ENCODE data around the gene CPTP.

CPTP gene

GRCh38 chr1:1321477-1321876 is 3.1 kb upstream of the CPTP start:
- Histone ChIP-seq H3K27ac (ENCODE audit: low read depth, low read length) (no peak overlapping the region), H3K4me1 (ENCODE audit: control insufficient read depth, low read length) (peaks cover 26% of the 10 kb centered on the region), H3K4me2 (ENCODE audit: low read length) (no peak overlapping the region), H3K4me3 (ENCODE audit: low read length) (no peak overlapping the region), H4K20me1 (ENCODE audit: control insufficient read depth, insufficient read depth, low read depth, low read length) (peaks cover 18% of the 10 kb centered on the region), H3F3A (ENCODE audit: control insufficient read depth, insufficient read depth) (peaks cover 9% of the 10 kb centered on the region; the same call in 1 of the 2 replicates), H3K79me2 (ENCODE audit: control insufficient read depth, low read length) (peaks cover 66% of the 10 kb centered on the region), H3K9me2 (replicated peaks; ENCODE audit: control insufficient read depth, low read length) (no peaks in the 10 kb centered on the region), H3K36me3 (ENCODE audit: control insufficient read depth, low read length) (peaks cover 53% of the 10 kb centered on the region), H3K9me3 (ENCODE audit: control insufficient read depth, insufficient read depth, low read length) (no peaks in the 10 kb centered on the region), H3K27me3 (ENCODE audit: control insufficient read depth, low read length) (no peaks in the 10 kb centered on the region)
- TF ChIP-seq, protein P1, sequence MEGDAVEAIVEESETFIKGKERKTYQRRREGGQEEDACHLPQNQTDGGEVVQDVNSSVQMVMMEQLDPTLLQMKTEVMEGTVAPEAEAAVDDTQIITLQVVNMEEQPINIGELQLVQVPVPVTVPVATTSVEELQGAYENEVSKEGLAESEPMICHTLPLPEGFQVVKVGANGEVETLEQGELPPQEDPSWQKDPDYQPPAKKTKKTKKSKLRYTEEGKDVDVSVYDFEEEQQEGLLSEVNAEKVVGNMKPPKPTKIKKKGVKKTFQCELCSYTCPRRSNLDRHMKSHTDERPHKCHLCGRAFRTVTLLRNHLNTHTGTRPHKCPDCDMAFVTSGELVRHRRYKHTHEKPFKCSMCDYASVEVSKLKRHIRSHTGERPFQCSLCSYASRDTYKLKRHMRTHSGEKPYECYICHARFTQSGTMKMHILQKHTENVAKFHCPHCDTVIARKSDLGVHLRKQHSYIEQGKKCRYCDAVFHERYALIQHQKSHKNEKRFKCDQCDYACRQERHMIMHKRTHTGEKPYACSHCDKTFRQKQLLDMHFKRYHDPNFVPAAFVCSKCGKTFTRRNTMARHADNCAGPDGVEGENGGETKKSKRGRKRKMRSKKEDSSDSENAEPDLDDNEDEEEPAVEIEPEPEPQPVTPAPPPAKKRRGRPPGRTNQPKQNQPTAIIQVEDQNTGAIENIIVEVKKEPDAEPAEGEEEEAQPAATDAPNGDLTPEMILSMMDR (IDR thresholded peaks at IDR 0.05; ENCODE audit: low read depth, low read length, poor library complexity, severe bottlenecking) = no peak
- no peak for TF ChIP-seq EZH2phosphoT487 (IDR thresholded peaks at IDR 0.05; ENCODE audit: borderline replicate concordance, low read length)

DNA sequence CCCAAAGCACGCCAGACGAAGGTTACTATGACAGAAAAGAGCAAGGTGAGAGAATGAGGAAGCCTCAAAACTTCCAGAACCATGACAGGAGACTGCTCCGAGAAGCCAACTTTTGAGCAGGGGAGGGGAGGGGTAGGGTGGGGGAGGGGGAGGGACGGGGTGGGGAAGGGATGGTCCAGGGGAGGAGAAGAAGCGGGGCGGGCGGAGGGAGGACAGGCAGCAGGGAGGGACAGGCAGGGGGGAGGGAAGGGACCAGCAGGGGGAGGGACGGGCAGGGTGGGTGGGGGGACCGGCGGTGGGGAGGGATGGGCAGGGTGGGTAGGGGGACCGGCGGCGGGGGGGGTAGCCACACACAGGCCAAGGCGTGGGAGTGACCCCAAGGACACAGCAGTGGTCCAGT is 2.2 kb upstream of the CPTP start:
- Histone ChIP-seq H3F3A (ENCODE audit: control insufficient read depth, insufficient read depth) (peaks cover 9% of the 10 kb centered on the region; the same call in 1 of the 2 replicates), H3K27ac (ENCODE audit: low read depth, low read length) (no peak overlapping the region), H4K20me1 (ENCODE audit: control insufficient read depth, insufficient read depth, low read depth, low read length) (peaks cover 18% of the 10 kb centered on the region), H3K9me2 (replicated peaks; ENCODE audit: control insufficient read depth, low read length) (no peaks in the 10 kb centered on the region), H3K4me1 (ENCODE audit: control insufficient read depth, low read length) (peaks cover 26% of the 10 kb centered on the region), H3K9me3 (ENCODE audit: control insufficient read depth, insufficient read depth, low read length) (no peaks in the 10 kb centered on the region), H3K79me2 (ENCODE audit: control insufficient read depth, low read length) (peaks cover 67% of the 10 kb centered on the region), H3K4me3 (ENCODE audit: low read length) (no peak overlapping the region), H3K36me3 (ENCODE audit: control insufficient read depth, low read length) (peaks cover 51% of the 10 kb centered on the region), H3K4me2 (ENCODE audit: low read length) (no peak overlapping the region), H3K27me3 (ENCODE audit: control insufficient read depth, low read length) (no peaks in the 10 kb centered on the region)
- TF ChIP-seq, protein P1 (IDR thresholded peaks at IDR 0.05; ENCODE audit: low read depth, low read length, poor library complexity, severe bottlenecking) = no peak
- TF ChIP-seq EZH2phosphoT487 (IDR thresholded peaks at IDR 0.05; ENCODE audit: borderline replicate concordance, low read length) = no peak

- peak overlapping the region; percentile 62 for H3K4me3 ChIP-seq (ENCODE audit: low read length)
- peaks cover 18% of the 10 kb centered on the region for H4K20me1 ChIP-seq (ENCODE audit: control insufficient read depth, insufficient read depth, low read depth, low read length)
- H3K27ac ChIP-seq (ENCODE audit: low read depth, low read length) = no peak overlapping the region
- H3K9me3 ChIP-seq (ENCODE audit: control insufficient read depth, insufficient read depth, low read length) = no peaks in the 10 kb centered on the region
- H3K9me2 ChIP-seq (replicated peaks; ENCODE audit: control insufficient read depth, low read length) = no peaks in the 10 kb centered on the region
- H3K4me2 ChIP-seq (ENCODE audit: low read length) = peak overlapping the region; percentile 70
- H3K27me3 ChIP-seq (ENCODE audit: control insufficient read depth, low read length) = no peaks in the 10 kb centered on the region
- TF ChIP-seq, protein P1 (IDR thresholded peaks at IDR 0.05; ENCODE audit: low read depth, low read length, poor library complexity, severe bottlenecking) = no peak
- TF ChIP-seq EZH2phosphoT487 (IDR thresholded peaks at IDR 0.05; ENCODE audit: borderline replicate concordance, low read length) = no peak
- peaks cover 67% of the 10 kb centered on the region for H3K79me2 ChIP-seq (ENCODE audit: control insufficient read depth, low read length)
- H3F3A ChIP-seq (ENCODE audit: control insufficient read depth, insufficient read depth) = peaks cover 6% of the 10 kb centered on the region; the same call in 1 of the 2 replicates
- H3K4me1 ChIP-seq (ENCODE audit: control insufficient read depth, low read length) = peaks cover 26% of the 10 kb centered on the region
- peaks cover 48% of the 10 kb centered on the region for H3K36me3 ChIP-seq (ENCODE audit: control insufficient read depth, low read length)
Observed at GRCh38 chr1:1322952-1323351, 1.6 kb upstream of the CPTP start.

Data from DOHH2 (cell line).